Right lobe of liver (tissue), 6 donors: ENCODE results near the gene BEAN1. TPM values are rescaled to one million over a fixed set of nuclear protein-coding genes. Genes with fewer than 3 reads are reported as not detected.
A peak's percentile ranks its signal among the peaks of the same experiment; 100 is the strongest.

Experiments used
- ATAC-seq, 4 donors: fragments of 200-7000 bp; cut with Tn5 transposase; one replicate each; pipeline ENCODE4 v1.9.1; 2020; ENCODE audit warnings: mild to moderate bottlenecking in 4 of 4, moderate library complexity in 4 of 4
- DNase-seq, 3 donors: peaks; one replicate each; pipeline ENCODE4 v3.0.0-alpha.2; 2020
- H3K27ac ChIP-seq, 3 donors: fragments of 200-600 bp; one replicate each; pipeline ENCODE4 v1.8.0; 2022
- H3K27me3 ChIP-seq, 2 donors: fragments of 200-600 bp; one replicate each; pipeline ENCODE4 v1.8.0; 2022
- H3K36me3 ChIP-seq, 4 donors: fragments of 200-600 bp; sonication (generic) in 1 of 4; one replicate each; pipeline versions ENCODE4 v1.5.1 to v1.8.0; 2017 to 2022; ENCODE audit warnings: control low read depth in 1 of 4
- H3K4me1 ChIP-seq, 4 donors: fragments of 200-600 bp; sonication (generic) in 1 of 4; one replicate each; pipeline versions ENCODE4 v1.5.1 to v1.8.0; 2017 to 2022; ENCODE audit warnings: control low read depth in 1 of 4
- H3K4me3 ChIP-seq, 3 donors: fragments of 200-600 bp; one replicate each; pipeline ENCODE4 v1.8.0; 2022
- H3K9me3 ChIP-seq, 4 donors: fragments of 200-600 bp; sonication (generic) in 1 of 4; one replicate each; pipeline versions ENCODE4 v1.5.1 to v1.8.0; 2017 to 2022; ENCODE audit warnings: control low read depth in 1 of 4
- CTCF ChIP-seq, 4 donors: fragments of 200-600 bp in 3 of 4; fragments of 450-650 bp in 1 of 4; IDR thresholded peaks; one replicate each; pipeline versions ENCODE4 v1.5.1 to v1.8.0; 2016 to 2022; ENCODE audit warnings: antibody characterized with exemption in 4 of 4, mild to moderate bottlenecking in 2 of 4
- POLR2A ChIP-seq: fragments of 450-650 bp; IDR thresholded peaks from one replicate; pipeline ENCODE4 v1.6.1; 2017; ENCODE audit warnings: antibody characterized with exemption, mild to moderate bottlenecking
- WGBS: methylation state at CpG from one replicate; pipeline ENCODE4 v1.1.6; 2018; ENCODE audit warnings: low coverage, low lambda C conversion rate; ENCODE audit not compliant: insufficient coverage; ENCODE audit errors: missing lambda C conversion rate; 5-methylcytosine and 5-hydroxymethylcytosine counted together
- intact Hi-C, 2 donors: fragments of 100-400 bp; cut with DNase I; formaldehyde crosslinking; loops; one replicate each; pipeline versions ENCODE4 v1.11.2 to v1.14.1; 2022
- total RNA-seq, 6 experiments: library from RNA; depleted of rRNA in 2 of 6; stranded (reverse); fragments of >200 nt in 2 of 6; fragmentation: NEBNext Ultra II Directional in 3 of 6; extraction: Animal tissue kit (Norgen Biotek cat#: 25700) in 3 of 6; gene quantifications; one replicate each; pipeline versions ENCODE4 v1.1.0 to v1.2.4, GENCODE V29; 2016 to 2023
- donor health status: DM: no; HTN: yes; CAD: no.
- donor health status: DM: no; HTN: no; CAD: no.
- donor health status: DM: no; HTN: no; CAD: no.
- donor health status: DM: no; HTN: yes; CAD: no.
- donor health status: DM: no; HTN: yes; CAD: no.

The BEAN1 gene
- total RNA-seq, 6 experiments from 2014 or later = 0.09 to 0.26 (median 0.10) TPM; not detected in 3

- 93% methylated on average over 5 of the region's 11 CpGs for WGBS
- Histone ChIP-seq H3K9me3 (no peaks in the 10 kb centered on the region), H3K4me1 (peaks cover 0 to 36% (median 5%) of the 10 kb centered on the region in 4 donors), H3K27me3 (no peaks in the 10 kb centered on the region), H3K27ac (peak overlapping the region; percentile 23 to 70 (median 49)), H3K36me3 (peaks cover 0 to under 1% (median 0%) of the 10 kb centered on the region in 4 donors), H3K4me3 (no peak overlapping the region)
- ATAC-seq (no peak), DNase-seq (peak in 1 of 3 donors; percentile 39)
- intact Hi-C loops = no loop called here
- TF ChIP-seq CTCF (IDR thresholded peaks at IDR 0.05) = no peak
- no peak for TF ChIP-seq POLR2A
These were observed 95.9 kb downstream of the BEAN1 start for GRCh38 chr16:66522816-66523590.

- WGBS = 47% methylated on average over 8 of the region's 9 CpGs
- Histone ChIP-seq H3K27ac (peak overlapping the region; percentile 23 to 70 (median 49)), H3K27me3 (no peaks in the 10 kb centered on the region), H3K9me3 (no peaks in the 10 kb centered on the region), H3K4me3 (no peak overlapping the region), H3K36me3 (peaks cover 0 to 9% (median under 1%) of the 10 kb centered on the region in 4 donors), H3K4me1 (peaks cover 0 to 28% (median 0%) of the 10 kb centered on the region in 4 donors)
- TF ChIP-seq CTCF (IDR thresholded peaks at IDR 0.05) = no peak
- TF ChIP-seq POLR2A = no peak
- intact Hi-C loops = no loop called here
- peak; percentile 6 to 30 (median 17) for ATAC-seq
- DNase-seq = peak in 1 of 3 donors; percentile 49
These were observed 96.8 kb downstream of the BEAN1 start for GRCh38 chr16:66523861-66524354.

GRCh38 chr16:66524601-66525164, 97.6 kb downstream of the BEAN1 start:
- intact Hi-C loops = no loop called here
- H3K27me3 ChIP-seq = no peaks in the 10 kb centered on the region
- H3K4me3 ChIP-seq = no peak overlapping the region
- peaks cover 0 to 16% (median 4%) of the 10 kb centered on the region in 4 donors for H3K36me3 ChIP-seq
- H3K4me1 ChIP-seq = peaks cover 0 to 23% (median 0%) of the 10 kb centered on the region in 4 donors
- 50% methylated on average over 5 of the region's 6 CpGs for WGBS
- peak in 1 of 3 donors; percentile 59 for DNase-seq
- TF ChIP-seq CTCF (IDR thresholded peaks at IDR 0.05) (peak in 1 of 4 donors; percentile 22), POLR2A (no peak)
- H3K9me3 ChIP-seq = no peaks in the 10 kb centered on the region
- peak overlapping the region in 2 of 3 donors; percentile 49 to 70 for H3K27ac ChIP-seq
- ATAC-seq = peak; percentile 40 to 51 (median 46)

DNA sequence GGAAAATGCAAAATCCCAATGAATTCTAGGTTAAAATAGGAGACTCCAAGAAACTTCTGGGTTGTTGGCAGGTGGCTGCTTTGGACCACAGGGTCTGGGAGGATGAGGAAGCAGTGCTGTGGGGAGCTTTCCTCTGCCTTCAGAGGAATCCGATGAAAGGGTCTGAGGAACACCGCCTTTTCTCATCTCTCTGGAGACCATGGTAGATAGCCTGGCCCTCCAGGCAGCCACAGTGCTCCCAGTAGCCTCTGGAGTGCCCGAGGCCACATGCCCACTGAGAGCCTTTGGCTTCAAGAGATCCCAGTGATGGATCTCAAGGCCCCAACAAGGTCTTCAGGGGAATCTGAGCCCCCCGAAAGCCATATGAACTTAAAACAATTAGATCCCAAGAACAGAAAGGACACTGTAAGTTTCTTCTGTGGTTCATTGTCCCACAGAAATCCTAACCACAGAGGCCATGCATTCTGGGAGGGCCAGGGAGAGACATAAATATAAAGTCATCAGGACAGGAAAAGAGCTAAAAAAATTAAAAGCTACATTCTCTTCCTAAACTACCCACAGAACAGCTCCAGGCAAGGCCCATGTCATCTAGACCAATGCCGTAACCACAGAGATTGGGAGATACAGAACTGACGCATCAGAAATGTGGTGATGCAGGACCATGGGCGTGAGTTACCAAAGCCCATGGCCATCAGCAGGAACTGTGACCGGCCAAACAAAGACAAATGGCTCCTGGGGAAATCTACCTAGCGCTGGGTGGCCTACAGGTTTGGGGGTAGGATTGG, 98.5 kb downstream of the BEAN1 start:
- Histone ChIP-seq H3K27me3 (no peaks in the 10 kb centered on the region), H3K36me3 (peaks cover 0 to 24% (median 8%) of the 10 kb centered on the region in 4 donors), H3K27ac (peak overlapping the region in 1 of 3 donors; percentile 33), H3K4me3 (no peak overlapping the region), H3K4me1 (peaks cover 0 to 19% (median 0%) of the 10 kb centered on the region in 4 donors), H3K9me3 (no peaks in the 10 kb centered on the region)
- no peak for TF ChIP-seq CTCF (IDR thresholded peaks at IDR 0.05)
- no peak for TF ChIP-seq POLR2A
- 87% methylated on average over 3 of the region's 9 CpGs for WGBS
- ATAC-seq (no peak), DNase-seq (no peak)
- intact Hi-C loops = no loop called here
